ENCODE results near the gene MYMK.

Gene MYMK

DNA sequence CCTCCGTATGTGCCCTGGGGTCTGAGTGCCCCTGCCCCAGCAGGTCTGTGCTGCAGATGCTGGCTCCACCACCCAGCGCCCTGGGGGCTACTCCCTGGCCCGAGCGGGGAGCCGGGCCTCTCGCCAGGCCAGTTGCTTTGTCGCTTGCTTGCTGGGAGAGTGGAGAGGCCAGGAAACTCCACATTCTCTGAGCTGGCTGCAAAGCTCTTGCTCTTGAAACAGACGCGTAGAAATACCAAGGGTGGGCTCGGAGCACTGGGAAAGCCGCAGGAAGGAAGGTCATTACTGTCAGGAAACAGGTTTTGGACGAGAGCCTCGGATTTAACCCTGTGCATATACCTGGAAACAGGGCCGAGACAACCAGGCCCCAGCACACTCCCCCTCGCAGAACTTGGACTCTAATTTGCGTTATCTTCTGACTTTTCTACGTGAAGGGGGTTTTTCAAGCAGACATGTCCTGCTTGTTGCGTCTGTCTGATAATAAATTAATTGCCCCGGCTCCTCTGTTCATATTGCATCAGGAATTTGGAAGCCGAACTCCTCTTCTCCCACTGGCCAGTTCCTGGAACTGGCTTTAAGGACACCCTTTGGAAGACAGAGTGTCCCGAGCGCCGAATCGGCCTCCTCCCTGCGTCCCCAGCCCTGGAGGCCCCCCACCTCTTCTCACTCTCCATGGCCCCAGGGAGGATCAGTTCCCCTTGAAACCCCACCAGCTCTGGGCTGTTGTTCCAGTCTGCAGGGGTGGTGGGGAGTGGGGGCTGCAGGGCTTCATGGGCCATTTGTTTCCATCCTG lies 20.9 kb upstream of the MYMK start:
- Mint-ChIP-seq H3K27ac (no peak overlapping the region), H3K36me3 (no peaks in the 10 kb centered on the region), H3K4me1 (no peaks in the 10 kb centered on the region), H3K9me3 (no peaks in the 10 kb centered on the region), H3K4me3 (no peak overlapping the region)
- ATAC-seq (no peak), DNase-seq (ENCODE audit: low spot score in 2 of 2) (no peak)

GRCh38 chr9:133543772-133544467 lies 19.2 kb upstream of the MYMK start:
- no peak overlapping the region for H3K4me3 Mint-ChIP-seq
- ATAC-seq (no peak), DNase-seq (ENCODE audit: low spot score in 2 of 2) (no peak)
- no peak overlapping the region for H3K27ac Mint-ChIP-seq
- H3K9me3 Mint-ChIP-seq: no peaks in the 10 kb centered on the region
- H3K36me3 Mint-ChIP-seq: no peaks in the 10 kb centered on the region
- H3K4me1 Mint-ChIP-seq: peaks cover 6% of the 10 kb centered on the region

DNA sequence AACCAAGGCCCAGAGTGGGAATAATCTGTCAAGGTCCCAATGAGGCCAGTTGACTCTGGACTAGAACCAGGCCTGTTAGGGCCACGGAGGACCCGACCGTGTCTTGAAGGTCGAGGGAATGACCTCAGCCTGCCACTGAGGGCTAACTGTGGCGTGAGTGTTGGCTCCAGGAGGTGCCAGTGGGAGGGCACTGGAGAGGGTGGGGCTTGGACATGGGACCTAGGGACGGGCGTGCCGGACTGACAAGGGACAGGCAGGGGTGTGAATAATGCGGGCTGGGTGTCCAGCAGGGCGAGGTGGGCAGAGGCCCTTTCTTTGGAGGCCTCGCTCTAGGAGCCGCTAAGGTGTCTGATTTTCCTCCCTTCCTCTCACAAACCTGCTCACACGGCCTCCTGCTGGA lies 17.2 kb upstream of the MYMK start:
- H3K36me3 Mint-ChIP-seq: no peaks in the 10 kb centered on the region
- H3K4me3 Mint-ChIP-seq: no peak overlapping the region
- no peak for ATAC-seq
- peaks cover 7% of the 10 kb centered on the region for H3K4me1 Mint-ChIP-seq
- H3K27ac Mint-ChIP-seq: no peak overlapping the region
- DNase-seq (ENCODE audit: low spot score in 2 of 2): no peak
- no peaks in the 10 kb centered on the region for H3K9me3 Mint-ChIP-seq

- no peak overlapping the region for H3K27ac Mint-ChIP-seq
- H3K36me3 Mint-ChIP-seq: no peaks in the 10 kb centered on the region
- DNase-seq (ENCODE audit: low spot score in 2 of 2): no peak
- no peaks in the 10 kb centered on the region for H3K9me3 Mint-ChIP-seq
- peaks cover 7% of the 10 kb centered on the region for H3K4me1 Mint-ChIP-seq
- ATAC-seq: no peak
- no peak overlapping the region for H3K4me3 Mint-ChIP-seq
Measured at GRCh38 chr9:133540698-133541025, 15.9 kb upstream of the MYMK start.

DNA sequence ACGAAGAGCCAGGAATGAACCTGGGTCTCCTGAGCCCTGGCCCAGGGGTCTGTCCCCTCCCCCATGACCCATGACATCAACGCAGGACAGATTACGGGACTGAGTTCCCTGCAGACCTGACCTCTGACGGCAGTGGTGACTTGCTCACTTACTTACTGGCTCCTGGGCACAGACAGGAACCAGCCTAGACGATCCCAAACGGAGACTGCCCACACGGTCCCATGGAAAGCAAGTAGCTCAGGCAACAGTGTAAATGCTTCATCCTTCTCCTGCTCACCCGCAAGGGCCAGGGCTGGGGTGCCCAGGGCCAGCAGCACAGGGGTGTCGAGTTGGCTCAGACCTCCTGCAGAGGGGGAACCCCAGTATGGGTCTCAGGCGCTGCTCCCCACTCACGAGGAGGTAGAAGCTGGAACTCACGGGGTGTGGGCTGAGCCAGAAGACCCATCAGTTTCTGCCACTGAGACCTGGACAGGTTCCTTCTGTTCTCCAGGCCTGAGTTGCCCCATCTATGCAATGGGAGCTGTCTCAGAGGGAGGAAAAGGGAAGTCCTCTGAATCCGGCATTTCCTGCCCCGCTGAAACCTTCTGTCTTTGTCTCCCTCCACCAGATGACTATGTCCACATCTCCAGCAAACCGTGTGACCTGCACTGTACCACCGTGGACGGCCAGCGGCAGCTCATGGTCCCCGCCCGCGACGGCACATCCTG lies 15.4 kb upstream of the MYMK start:
- ATAC-seq (no peak), DNase-seq (ENCODE audit: low spot score in 2 of 2) (no peak)
- H3K27ac Mint-ChIP-seq: no peak overlapping the region
- H3K36me3 Mint-ChIP-seq: no peaks in the 10 kb centered on the region
- no peak overlapping the region for H3K4me3 Mint-ChIP-seq
- H3K9me3 Mint-ChIP-seq: no peaks in the 10 kb centered on the region
- H3K4me1 Mint-ChIP-seq: peaks cover 7% of the 10 kb centered on the region

GRCh38 chr9:133538851-133539833 lies 14.4 kb upstream of the MYMK start:
- no peak overlapping the region for H3K27ac Mint-ChIP-seq
- ATAC-seq: no peak
- H3K9me3 Mint-ChIP-seq: no peaks in the 10 kb centered on the region
- no peak overlapping the region for H3K4me3 Mint-ChIP-seq
- H3K4me1 Mint-ChIP-seq: peaks cover 7% of the 10 kb centered on the region
- H3K36me3 Mint-ChIP-seq: no peaks in the 10 kb centered on the region
- no peak for DNase-seq (ENCODE audit: low spot score in 2 of 2)

GRCh38 chr9:133538176-133538575 lies 13.4 kb upstream of the MYMK start:
- no peak overlapping the region for H3K4me3 Mint-ChIP-seq
- ATAC-seq: no peak
- no peaks in the 10 kb centered on the region for H3K36me3 Mint-ChIP-seq
- H3K4me1 Mint-ChIP-seq: peaks cover 7% of the 10 kb centered on the region
- no peak for DNase-seq (ENCODE audit: low spot score in 2 of 2)
- H3K9me3 Mint-ChIP-seq: no peaks in the 10 kb centered on the region
- H3K27ac Mint-ChIP-seq: no peak overlapping the region

GRCh38 chr9:133537257-133537656 lies 12.5 kb upstream of the MYMK start:
- Mint-ChIP-seq H3K4me1 (peaks cover 13% of the 10 kb centered on the region), H3K27ac (no peak overlapping the region), H3K9me3 (no peaks in the 10 kb centered on the region), H3K4me3 (no peak overlapping the region), H3K36me3 (no peaks in the 10 kb centered on the region)
- DNase-seq (ENCODE audit: low spot score in 2 of 2) (no peak), ATAC-seq (no peak)

DNA sequence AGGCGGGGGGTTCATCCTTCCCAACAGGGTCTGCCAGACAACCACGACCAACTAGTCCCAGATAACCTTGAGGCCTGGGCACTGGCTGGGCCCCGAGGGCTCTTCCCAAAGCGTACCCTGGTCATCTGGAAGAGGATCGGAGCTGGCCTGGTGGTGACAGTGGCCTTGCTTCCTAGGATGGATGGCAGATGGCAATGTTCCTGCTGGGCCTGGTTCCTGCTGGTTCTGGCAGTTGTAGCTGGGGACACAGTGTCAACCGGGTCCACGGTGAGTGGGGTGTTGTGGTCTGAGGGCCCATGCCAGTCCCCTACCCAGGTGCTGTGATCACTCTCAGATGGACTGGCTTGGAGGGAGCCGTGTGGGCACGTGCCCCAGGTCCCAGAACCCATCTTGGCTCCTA lies 11.8 kb upstream of the MYMK start:
- ATAC-seq (no peak), DNase-seq (ENCODE audit: low spot score in 2 of 2) (no peak)
- Mint-ChIP-seq H3K4me3 (no peak overlapping the region), H3K36me3 (no peaks in the 10 kb centered on the region), H3K27ac (no peak overlapping the region), H3K9me3 (no peaks in the 10 kb centered on the region), H3K4me1 (peaks cover 13% of the 10 kb centered on the region)

- DNase-seq (ENCODE audit: low spot score in 2 of 2) (no peak), ATAC-seq (no peak)
- Mint-ChIP-seq H3K4me3 (no peak overlapping the region), H3K9me3 (no peaks in the 10 kb centered on the region), H3K36me3 (no peaks in the 10 kb centered on the region), H3K27ac (no peak overlapping the region), H3K4me1 (peaks cover 13% of the 10 kb centered on the region)
Measured at GRCh38 chr9:133536080-133536479, 11.3 kb upstream of the MYMK start.

DNA sequence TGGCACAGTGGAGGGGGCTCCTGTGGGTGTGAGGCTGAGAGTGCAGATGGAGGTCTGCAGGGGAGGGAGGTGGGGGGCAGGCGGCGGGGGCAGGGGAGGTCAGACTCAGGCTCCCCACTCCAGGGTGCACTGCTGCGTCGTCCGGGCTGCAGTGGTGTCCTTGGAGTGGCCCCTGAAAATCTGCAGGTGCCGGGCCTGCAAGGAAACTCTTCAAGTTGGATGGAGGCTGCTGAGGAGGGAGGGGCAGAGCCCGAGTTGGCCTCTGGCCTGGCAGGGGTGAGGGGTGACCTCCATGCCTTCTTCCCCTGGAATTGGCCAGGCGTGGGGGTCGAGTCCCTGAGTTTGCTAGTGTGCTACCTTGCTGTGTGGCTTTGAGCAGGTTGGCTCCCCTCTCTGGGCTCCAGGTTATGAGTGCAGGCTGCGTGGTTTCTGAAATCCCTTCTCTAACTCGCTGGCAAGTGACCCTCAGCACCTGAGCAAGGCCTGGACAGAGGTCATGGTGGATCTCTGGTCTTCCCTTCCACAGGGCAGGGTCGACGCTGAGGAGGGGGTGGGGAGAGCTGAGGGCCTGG lies 10.6 kb upstream of the MYMK start:
- H3K27ac Mint-ChIP-seq: no peak overlapping the region
- DNase-seq (ENCODE audit: low spot score in 2 of 2): no peak
- no peak for ATAC-seq
- no peaks in the 10 kb centered on the region for H3K36me3 Mint-ChIP-seq
- no peak overlapping the region for H3K4me3 Mint-ChIP-seq
- H3K9me3 Mint-ChIP-seq: no peaks in the 10 kb centered on the region
- peaks cover 13% of the 10 kb centered on the region for H3K4me1 Mint-ChIP-seq

DNA sequence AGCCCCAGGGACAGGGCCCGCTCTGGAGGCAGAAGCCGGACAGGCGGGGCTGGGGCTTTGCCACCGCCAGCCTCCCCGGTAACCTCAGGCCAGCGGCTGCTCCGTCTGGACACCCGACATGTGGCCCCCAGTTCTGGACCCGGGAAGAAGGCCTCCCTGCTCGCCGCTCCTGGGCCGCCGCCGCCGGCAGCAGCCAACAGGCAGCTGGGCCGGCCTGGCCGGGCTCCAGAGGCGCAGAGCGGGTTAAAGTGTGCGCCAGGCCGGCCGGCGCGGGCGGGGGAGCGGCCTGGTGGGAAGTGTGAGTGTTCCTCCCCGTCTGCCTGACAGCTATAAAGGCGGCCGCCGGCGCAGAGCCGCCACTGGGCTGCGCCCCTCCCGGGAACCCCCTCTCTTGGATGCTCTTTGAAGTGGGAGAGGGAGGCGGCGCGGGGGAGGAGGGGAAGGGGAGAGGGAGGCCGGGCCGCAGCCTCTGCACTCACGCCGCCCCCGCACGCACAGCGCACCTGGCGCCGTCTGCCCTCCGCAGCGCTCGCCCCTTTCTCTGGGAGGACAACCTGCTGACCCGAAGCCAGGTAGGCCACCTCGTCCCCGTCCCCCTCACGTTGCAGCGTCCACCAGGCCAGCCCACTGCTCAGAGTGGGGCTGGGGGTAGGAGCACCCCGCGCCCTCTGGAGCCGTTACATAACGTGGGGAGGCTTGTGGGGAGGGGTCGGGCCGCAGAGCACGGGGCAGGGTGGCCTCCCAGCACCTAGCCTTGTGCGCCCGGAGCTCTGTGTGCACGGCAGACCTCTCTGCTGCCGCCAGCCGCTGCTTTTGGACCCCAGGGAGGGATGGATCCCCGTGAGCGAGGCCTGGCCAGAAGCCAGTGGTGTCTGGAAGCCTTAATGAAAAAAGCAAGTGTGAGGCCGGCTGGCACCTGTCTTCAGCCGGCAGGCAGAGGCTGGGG lies 9.9 kb upstream of the MYMK start, which contains the start of gene ADAMTSL2:
TSS of gene ADAMTSL2 (plus strand) at position 359 of the 946 bp plus-strand sequence. CDS start 2,009 bp downstream, outside the sequence.
- ATAC-seq (no peak), DNase-seq (ENCODE audit: low spot score in 2 of 2) (no peak)
- peaks cover 13% of the 10 kb centered on the region for H3K4me1 Mint-ChIP-seq
- no peaks in the 10 kb centered on the region for H3K9me3 Mint-ChIP-seq
- no peaks in the 10 kb centered on the region for H3K36me3 Mint-ChIP-seq
- H3K27ac Mint-ChIP-seq: no peak within 1 kb of the TSS
- H3K4me3 Mint-ChIP-seq: no peak within 1 kb of the TSS

GRCh38 chr9:133533857-133534256 lies 9.1 kb upstream of the MYMK start:
- DNase-seq (ENCODE audit: low spot score in 2 of 2) (no peak), ATAC-seq (no peak)
- H3K4me1 Mint-ChIP-seq: peaks cover 6% of the 10 kb centered on the region
- no peak overlapping the region for H3K4me3 Mint-ChIP-seq
- H3K36me3 Mint-ChIP-seq: no peaks in the 10 kb centered on the region
- no peak overlapping the region for H3K27ac Mint-ChIP-seq
- no peaks in the 10 kb centered on the region for H3K9me3 Mint-ChIP-seq

Data from stimulated activated effector memory CD8-positive, alpha-beta T cell treated with anti-CD3 and anti-CD28 coated beads, Interleukin-12 subunit alpha, Interleukin-12 subunit beta, amount 100 ng/mL, for 72 hours (primary cell).